GM20431 (cell line): ENCODE results near the gene ANGPTL2.

Experiments
- in situ Hi-C: fragments of 300-500 bp; cut with MseI, MboI; formaldehyde crosslinking; loops from one replicate; pipeline ENCODE4 v1.15.0; 2020; ENCODE audit warnings: low sequenced_read_pairs; ENCODE audit not compliant: unreplicated experiment

ANGPTL2 gene

GRCh38 chr9:127081250-127082185 is 40.9 kb downstream of the ANGPTL2 start:
- in situ Hi-C loops = no loop called here

GRCh38 chr9:127079446-127080140 is 42.8 kb downstream of the ANGPTL2 start:
- in situ Hi-C loops = no loop called here

GRCh38 chr9:127078988-127079387 is 43.4 kb downstream of the ANGPTL2 start:
- in situ Hi-C loops = no loop called here

GRCh38 chr9:127078336-127078735 is 44.1 kb downstream of the ANGPTL2 start:
- in situ Hi-C loops = no loop called here

- in situ Hi-C loops = no loop called here
Observed at GRCh38 chr9:127077644-127077946, 44.8 kb downstream of the ANGPTL2 start.

GRCh38 chr9:127076860-127077643 is 45.4 kb downstream of the ANGPTL2 start:
- in situ Hi-C loops = no loop called here

- in situ Hi-C loops = no loop called here
Observed at GRCh38 chr9:127075624-127076372, 46.6 kb downstream of the ANGPTL2 start.

GRCh38 chr9:127074561-127075548 is 47.6 kb downstream of the ANGPTL2 start:
- in situ Hi-C loops = no loop called here

GRCh38 chr9:127067603-127068220 is 54.7 kb downstream of the ANGPTL2 start:
- in situ Hi-C loops = no loop called here

- in situ Hi-C loops = no loop called here
Observed at GRCh38 chr9:127066851-127067136, 55.6 kb downstream of the ANGPTL2 start.

GRCh38 chr9:127066060-127066850 is 56.2 kb downstream of the ANGPTL2 start:
- in situ Hi-C loops = no loop called here

DNA sequence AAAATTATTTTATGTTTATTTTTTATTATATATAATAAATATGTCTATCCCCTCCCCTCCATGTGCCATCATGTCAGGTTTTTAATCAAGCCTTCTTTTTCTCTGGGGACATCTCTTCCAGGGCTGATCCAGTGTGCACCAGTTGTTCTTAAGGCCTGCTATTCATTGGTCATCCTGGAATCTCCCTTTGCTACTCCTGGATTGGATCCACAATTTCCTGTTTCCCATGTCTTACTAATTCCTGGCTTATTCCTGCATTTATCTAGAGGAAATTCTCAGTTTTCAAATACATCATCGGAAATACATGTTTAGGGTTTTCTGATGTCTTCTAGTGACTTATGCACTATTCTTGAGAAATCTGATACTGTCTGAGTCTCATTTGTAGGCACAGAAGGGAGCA is 56.8 kb downstream of the ANGPTL2 start:
- in situ Hi-C loops = no loop called here

DNA sequence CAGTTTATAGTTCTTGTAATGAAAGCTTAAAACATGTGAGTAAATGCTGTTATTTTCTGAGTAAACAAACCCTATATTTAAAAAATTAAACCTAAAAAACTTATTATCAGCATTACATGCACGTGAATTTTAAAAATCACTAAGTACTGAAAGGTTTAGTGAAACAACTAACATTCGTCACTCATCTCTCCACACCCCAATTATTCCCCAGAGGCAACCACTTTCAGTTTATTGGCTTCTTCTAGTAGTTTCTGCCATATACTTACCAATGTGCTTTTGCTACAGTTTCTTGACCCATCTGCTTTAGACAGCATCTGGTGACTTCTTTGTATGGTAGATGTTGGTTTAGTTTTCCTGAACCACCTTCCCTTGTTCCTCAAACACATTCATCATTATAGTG is 58.1 kb downstream of the ANGPTL2 start:
- in situ Hi-C loops = no loop called here

DNA sequence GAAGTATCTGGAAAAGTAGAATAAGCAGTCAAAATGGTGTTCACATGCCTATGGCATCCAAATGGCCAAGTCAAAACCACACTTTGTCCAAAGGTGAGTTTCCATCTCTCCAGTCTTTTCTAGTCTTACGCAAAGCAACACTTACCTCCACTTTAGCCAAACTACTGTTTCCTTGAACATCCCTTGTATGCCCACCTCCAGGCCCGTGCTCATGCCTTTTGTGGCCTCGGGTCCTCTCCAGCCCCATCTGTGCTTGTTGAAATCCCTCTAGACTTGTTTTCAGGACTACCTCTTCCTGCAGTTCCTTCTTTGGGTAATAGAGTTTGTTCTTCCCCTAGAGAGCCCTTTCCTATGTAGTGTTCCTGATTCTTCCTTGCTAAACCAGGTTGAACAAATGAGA is 61.0 kb downstream of the ANGPTL2 start:
- in situ Hi-C loops = no loop called here

DNA sequence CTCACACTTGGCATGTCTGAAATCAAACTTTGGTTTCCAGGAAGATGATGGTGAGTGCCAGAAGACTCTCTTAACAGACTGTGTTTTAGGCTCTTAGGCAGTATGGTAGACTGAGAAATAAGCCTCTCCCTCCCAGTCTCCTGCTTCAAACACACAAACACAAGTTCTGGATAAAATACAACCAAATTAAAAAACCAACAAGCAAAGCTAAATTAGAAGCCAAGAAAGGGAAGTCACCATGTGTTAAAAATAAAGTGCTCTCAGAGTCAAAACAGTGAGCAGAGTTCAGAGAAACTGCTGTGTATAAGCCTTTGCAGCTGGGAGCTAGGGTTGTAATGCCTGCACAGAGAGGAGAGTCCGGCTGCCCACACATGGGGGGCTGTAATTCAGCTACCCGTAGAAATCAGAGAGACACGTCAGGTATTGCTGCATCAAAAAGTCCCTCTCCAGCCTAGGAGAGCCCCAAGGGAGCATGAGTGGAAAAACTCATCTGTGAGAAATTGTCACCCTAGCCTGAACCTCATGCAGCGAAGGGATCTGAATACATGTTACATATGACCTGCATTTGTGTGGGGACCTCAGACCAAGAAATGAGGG is 62.6 kb downstream of the ANGPTL2 start:
- in situ Hi-C loops = no loop called here

- in situ Hi-C loops = no loop called here
Observed at GRCh38 chr9:127059030-127059429, 63.4 kb downstream of the ANGPTL2 start.

- in situ Hi-C loops = no loop called here
Observed at GRCh38 chr9:127058645-127059021, 63.8 kb downstream of the ANGPTL2 start.
